SK-N-MC (cell line): ENCODE results near the gene COL18A1.

ENCODE experiments used
- DNase-seq: peaks from one replicate; pipeline ENCODE4 v3.0.0-alpha.2; 2011; ENCODE audit warnings: low read depth, low spot score
- H3K27ac ChIP-seq: fragments of 200-600 bp; sonication (generic); 2 replicates; pipeline ENCODE4 v1.5.1; 2016; ENCODE audit warnings: mixed run types
- H3K36me3 ChIP-seq: fragments of 200-600 bp; sonication (generic); 2 replicates; pipeline ENCODE4 v1.6.1; 2017; ENCODE audit warnings: antibody characterized with exemption, low read length, mixed read lengths; ENCODE audit not compliant: insufficient read depth
- H3K4me3 ChIP-seq: fragments of 200-600 bp; sonication (generic); 2 replicates; pipeline ENCODE4 v1.5.1; 2016
- H3K9ac ChIP-seq: fragments of 200-600 bp; sonication (generic); 2 replicates; pipeline ENCODE4 v1.8.0; 2017; ENCODE audit warnings: mixed run types, mixed read lengths; ENCODE audit not compliant: insufficient read length
- H3K9me3 ChIP-seq: fragments of 200-600 bp; sonication (generic); 2 replicates; pipeline ENCODE4 v1.6.1; 2017; ENCODE audit warnings: low read depth, mild to moderate bottlenecking, antibody characterized with exemption, low read length, moderate library complexity, mixed read lengths
- EZH2 ChIP-seq: fragments of 200-600 bp; sonication (generic); IDR thresholded peaks from one replicate; pipeline ENCODE4 v1.6.1; 2017; ENCODE audit warnings: antibody characterized with exemption
- FOXP2 ChIP-seq: optimal IDR thresholded peaks from 2 replicates; pipeline ENCODE3; 2011; ENCODE audit warnings: mild to moderate bottlenecking, moderate library complexity; ENCODE audit not compliant: insufficient read depth; ENCODE audit errors: extremely low read length, control extremely low read depth
- POLR2AphosphoS5 ChIP-seq: IDR thresholded peaks from 2 replicates; pipeline ENCODE4 v1.6.1; 2012; ENCODE audit warnings: mild to moderate bottlenecking, low read depth, low read length, borderline replicate concordance

The COL18A1 gene

DNA sequence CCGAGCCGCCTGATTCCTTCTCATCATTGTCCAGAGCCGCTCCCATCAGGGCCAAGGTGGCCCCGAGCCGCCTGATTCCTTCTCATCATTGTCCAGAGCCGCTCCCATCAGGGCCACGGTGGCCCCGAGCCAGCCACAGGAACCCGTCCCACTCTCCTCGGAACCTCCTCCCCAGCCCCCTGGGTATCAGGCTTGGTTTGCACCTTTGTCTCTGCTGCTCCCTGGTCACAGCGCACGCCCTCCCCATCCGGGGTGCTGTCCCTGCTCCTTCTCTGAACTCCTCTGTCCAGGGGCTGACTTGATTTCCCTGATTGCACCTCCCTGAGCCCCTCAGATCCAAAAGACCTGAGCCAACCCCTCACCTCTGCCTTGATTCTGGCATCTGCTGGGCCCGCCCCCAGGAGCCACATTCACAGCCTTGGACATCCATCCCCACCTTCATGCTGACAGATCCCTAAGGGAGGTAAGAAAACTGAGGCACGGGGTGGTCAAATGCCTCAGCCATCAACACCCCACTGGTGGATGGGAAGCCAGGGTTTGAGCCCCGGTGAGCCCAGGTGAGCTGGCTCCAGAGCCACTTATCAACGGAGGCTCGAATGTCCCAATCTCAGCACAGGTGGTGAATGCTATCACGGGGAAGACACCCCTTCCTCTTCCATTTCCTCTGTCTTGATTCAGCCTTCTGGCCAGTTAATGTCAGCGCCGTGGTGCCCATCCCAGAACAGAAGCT, 25.6 kb upstream of the COL18A1 start:
- H3K9ac ChIP-seq, result no peak overlapping the region
- TF ChIP-seq POLR2AphosphoS5 (no peak), FOXP2 (no peak), EZH2 (no peak)
- DNase-seq, result no peak
- H3K36me3 ChIP-seq, result no peaks in the 10 kb centered on the region
- H3K9me3 ChIP-seq, result no peaks in the 10 kb centered on the region
- no peak overlapping the region for H3K4me3 ChIP-seq
- no peak overlapping the region for H3K27ac ChIP-seq

DNA sequence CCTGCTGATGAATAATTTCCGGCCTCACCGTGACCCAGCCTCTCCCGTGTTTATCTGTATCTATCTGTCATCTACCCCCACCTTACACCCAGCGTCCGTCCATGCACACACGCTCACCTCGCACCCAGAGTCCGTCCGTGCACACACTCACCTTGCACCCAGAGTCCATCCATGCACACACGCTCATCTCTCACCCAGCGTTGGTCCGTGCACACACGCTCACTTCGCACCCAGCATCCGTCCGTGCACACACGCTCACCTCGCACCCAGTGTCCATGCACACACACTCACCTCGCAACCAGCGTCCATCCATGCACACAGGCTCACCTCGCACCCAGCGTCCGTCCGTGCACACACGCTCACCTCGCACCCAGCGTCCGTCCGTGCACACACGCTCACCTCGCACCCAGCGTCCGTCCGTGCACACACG, 25.0 kb upstream of the COL18A1 start:
- DNase-seq, result no peak
- Histone ChIP-seq H3K4me3 (no peak overlapping the region), H3K27ac (no peak overlapping the region), H3K9me3 (no peaks in the 10 kb centered on the region), H3K36me3 (no peaks in the 10 kb centered on the region), H3K9ac (no peak overlapping the region)
- TF ChIP-seq FOXP2 (no peak), EZH2 (no peak), POLR2AphosphoS5 (no peak)

DNA sequence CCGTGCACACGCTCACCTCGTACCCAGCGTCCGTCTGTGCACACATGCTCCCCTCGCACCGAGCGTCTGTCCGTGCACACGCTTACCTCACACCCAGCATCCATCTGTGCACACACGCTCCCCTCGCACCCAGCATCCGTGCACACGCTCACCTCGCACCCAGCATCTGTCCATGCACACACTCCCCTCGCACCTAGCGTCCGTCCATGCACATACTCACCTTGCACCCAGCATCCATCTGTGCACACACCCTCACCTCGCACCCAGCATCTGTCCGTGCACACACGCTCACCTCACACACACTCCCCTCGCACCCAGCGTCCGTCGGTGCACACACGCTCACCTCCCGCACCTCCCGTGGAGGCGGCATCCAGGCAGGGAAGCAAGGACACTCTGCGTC, 24.4 kb upstream of the COL18A1 start:
- Histone ChIP-seq H3K9me3 (no peaks in the 10 kb centered on the region), H3K27ac (no peak overlapping the region), H3K9ac (no peak overlapping the region), H3K36me3 (no peaks in the 10 kb centered on the region), H3K4me3 (no peak overlapping the region)
- no peak for DNase-seq
- no peak for TF ChIP-seq EZH2
- TF ChIP-seq POLR2AphosphoS5, result no peak
- no peak for TF ChIP-seq FOXP2

DNA sequence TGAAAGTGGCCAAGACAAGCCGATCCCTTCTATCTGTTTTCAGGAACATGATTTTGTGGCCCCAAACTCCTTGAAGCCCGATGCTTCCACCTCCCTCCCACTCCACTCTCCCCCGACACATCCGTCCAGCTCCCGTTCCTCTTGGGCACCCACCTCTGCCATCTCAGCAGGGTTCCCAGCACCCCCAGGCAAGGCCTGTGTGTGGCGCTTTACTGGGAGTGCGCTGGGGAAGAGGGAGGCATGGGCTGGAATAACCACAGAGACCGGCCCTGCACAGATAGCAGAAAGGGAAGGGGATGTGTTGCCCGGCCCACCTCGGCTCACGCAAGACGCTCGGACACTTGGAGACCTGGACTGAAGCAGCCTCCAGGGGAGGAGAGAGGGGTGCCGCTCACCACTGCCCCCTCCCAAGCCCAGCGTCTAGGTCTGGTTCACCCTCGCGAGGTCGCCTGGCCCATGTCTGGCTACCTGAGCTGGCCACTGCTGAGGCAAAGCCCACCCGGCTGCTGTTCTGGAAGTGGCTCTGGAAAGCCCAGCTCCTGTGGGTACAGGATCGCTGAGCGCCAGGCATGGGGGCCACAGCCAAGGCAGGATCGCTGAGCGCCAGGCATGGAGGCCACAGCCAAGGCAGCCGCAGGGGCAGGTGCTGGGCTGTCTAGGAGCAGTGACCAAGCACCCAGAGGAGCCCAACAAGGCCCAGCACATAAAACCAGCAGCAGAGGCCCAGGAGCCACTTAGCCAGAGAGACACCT, 23.8 kb upstream of the COL18A1 start:
- Histone ChIP-seq H3K9ac (no peak overlapping the region), H3K36me3 (no peaks in the 10 kb centered on the region), H3K27ac (no peak overlapping the region), H3K9me3 (no peaks in the 10 kb centered on the region), H3K4me3 (no peak overlapping the region)
- TF ChIP-seq FOXP2, result no peak
- no peak for TF ChIP-seq EZH2
- no peak for TF ChIP-seq POLR2AphosphoS5
- DNase-seq, result no peak

DNA sequence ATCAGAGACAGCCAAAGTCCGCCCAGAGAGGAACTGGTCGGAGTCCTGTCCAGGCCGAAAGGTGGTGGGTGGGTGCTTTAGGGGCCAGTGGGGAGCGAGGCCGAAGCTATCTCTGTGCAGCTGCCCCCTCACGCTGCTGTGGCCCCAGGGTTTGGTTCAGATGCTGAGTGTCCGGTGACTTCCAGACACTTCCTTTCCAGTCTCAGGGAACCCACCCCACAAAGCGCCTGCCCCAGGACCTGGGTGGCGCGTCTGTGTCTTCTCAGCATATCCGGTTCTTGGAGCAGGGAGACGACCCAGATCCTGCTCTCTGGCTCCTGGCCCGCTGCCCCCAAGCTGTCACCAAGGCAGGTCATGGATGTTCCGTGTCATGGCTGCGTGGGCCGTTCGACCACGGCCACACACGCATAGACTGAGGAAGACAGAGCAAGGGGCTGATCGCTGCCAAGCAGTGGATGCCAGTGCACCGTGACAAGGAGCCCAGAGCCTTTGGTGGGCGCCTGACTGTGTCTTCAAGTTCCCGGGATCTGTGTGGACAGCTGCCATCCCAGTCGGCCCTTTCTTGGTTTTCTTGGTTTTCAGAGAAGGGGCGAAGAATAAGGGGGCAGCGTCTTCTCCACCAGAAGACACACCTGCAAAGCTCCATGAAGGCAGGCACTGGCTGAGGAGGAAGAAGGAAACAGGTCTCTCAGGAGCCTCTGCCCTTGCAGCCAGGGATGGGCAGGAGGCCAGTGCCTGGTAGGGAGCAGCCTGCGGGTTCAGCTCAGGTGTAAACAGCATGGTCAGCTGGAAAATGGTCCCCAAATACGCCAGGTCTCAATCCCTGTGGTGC, 22.9 kb upstream of the COL18A1 start:
- DNase-seq, result no peak
- no peak overlapping the region for H3K9ac ChIP-seq

DNA sequence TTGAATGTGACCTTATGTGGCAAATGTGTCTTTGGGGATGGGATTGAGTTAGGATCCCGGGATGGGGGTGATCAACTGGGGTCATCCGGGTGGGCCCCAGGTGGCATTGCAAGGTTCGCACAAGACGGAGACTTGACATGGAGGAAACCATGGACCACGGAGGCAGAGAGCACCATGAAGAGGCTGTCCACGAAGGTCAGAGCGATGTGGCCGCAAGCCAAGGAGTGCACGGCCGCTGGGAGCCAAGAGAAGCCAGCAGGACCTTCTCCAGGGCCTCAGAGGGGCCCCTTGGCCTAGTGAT, 22.3 kb upstream of the COL18A1 start:
- Histone ChIP-seq H3K9ac (no peak overlapping the region), H3K27ac (no peak overlapping the region), H3K36me3 (no peaks in the 10 kb centered on the region), H3K4me3 (no peak overlapping the region), H3K9me3 (no peaks in the 10 kb centered on the region)
- TF ChIP-seq POLR2AphosphoS5 (no peak), EZH2 (no peak), FOXP2 (no peak)
- DNase-seq, result no peak

More for the DNA sequence above, 22.9 kb upstream of the COL18A1 start:
- no peak overlapping the region for H3K27ac ChIP-seq
- H3K4me3 ChIP-seq, result no peak overlapping the region
- H3K9me3 ChIP-seq, result no peaks in the 10 kb centered on the region
- H3K36me3 ChIP-seq, result no peaks in the 10 kb centered on the region
- TF ChIP-seq FOXP2, result no peak
- no peak for TF ChIP-seq EZH2
- TF ChIP-seq POLR2AphosphoS5, result no peak

DNA sequence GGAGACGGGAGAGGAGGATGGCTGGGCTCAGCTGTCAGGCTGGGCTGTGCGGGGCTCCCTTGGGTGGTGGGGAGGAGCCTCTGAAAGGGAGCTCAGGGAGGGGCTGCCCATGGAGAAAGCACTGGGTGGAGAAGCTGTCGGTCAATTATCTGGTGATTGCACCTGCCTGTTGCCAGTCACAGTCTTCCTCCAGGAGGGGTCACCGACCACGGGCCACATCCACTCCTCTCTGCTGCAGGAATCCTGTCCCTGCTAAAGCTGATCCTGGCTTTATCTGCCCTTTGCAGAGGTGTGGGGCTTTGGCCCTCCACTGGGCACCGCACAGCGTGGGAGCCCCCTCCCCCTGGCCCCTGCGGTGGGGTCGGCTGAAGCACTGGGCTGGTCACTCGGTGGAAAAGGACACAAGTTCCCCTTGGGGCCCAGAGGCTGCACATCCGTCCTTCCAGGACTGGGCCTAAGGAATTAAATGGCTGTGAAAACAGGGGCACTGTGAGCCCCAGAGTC, 21.8 kb upstream of the COL18A1 start:
- no peak for DNase-seq
- Histone ChIP-seq H3K9me3 (no peaks in the 10 kb centered on the region), H3K36me3 (no peaks in the 10 kb centered on the region), H3K4me3 (no peak overlapping the region), H3K9ac (no peak overlapping the region), H3K27ac (no peak overlapping the region)
- no peak for TF ChIP-seq FOXP2
- TF ChIP-seq POLR2AphosphoS5, result no peak
- TF ChIP-seq EZH2, result no peak
